ENCODE results near the gene CFAP47. TPM values are rescaled to one million over a fixed set of nuclear protein-coding genes. Genes with fewer than 3 reads are reported as not detected.
"Not testable (repeated sequence)": the region's sequence is repeated elsewhere in the genome, so short reads cannot be mapped to it uniquely, and the experiment has no call there.

The CFAP47 gene
- total RNA-seq, 4 donors from 2014 or later = 2.4 to 8.8 (median 4.1) TPM

GRCh38 chrX:36007207-36007606 is 87.7 kb downstream of the CFAP47 start:
- intact Hi-C loops (cut with DNase I) = no loop called here
- Histone ChIP-seq H3K9me3 (no peaks in the 10 kb centered on the region), H3K4me1 (no peaks in the 10 kb centered on the region), H3K4me3 (replicated peaks in 1 of 3) (no peak overlapping the region), H3K27me3 (no peaks in the 10 kb centered on the region), H3K27ac (no peak overlapping the region), H3K36me3 (no peaks in the 10 kb centered on the region)
- no peak for DNase-seq
- WGBS, 2 donors = 69 to 77% methylated on average over 5 of the region's 5 CpGs
- TF ChIP-seq POLR2A (IDR thresholded peaks at IDR 0.05) = no peak
- TF ChIP-seq, protein P1, sequence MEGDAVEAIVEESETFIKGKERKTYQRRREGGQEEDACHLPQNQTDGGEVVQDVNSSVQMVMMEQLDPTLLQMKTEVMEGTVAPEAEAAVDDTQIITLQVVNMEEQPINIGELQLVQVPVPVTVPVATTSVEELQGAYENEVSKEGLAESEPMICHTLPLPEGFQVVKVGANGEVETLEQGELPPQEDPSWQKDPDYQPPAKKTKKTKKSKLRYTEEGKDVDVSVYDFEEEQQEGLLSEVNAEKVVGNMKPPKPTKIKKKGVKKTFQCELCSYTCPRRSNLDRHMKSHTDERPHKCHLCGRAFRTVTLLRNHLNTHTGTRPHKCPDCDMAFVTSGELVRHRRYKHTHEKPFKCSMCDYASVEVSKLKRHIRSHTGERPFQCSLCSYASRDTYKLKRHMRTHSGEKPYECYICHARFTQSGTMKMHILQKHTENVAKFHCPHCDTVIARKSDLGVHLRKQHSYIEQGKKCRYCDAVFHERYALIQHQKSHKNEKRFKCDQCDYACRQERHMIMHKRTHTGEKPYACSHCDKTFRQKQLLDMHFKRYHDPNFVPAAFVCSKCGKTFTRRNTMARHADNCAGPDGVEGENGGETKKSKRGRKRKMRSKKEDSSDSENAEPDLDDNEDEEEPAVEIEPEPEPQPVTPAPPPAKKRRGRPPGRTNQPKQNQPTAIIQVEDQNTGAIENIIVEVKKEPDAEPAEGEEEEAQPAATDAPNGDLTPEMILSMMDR (IDR thresholded peaks at IDR 0.05) = no peak

DNA sequence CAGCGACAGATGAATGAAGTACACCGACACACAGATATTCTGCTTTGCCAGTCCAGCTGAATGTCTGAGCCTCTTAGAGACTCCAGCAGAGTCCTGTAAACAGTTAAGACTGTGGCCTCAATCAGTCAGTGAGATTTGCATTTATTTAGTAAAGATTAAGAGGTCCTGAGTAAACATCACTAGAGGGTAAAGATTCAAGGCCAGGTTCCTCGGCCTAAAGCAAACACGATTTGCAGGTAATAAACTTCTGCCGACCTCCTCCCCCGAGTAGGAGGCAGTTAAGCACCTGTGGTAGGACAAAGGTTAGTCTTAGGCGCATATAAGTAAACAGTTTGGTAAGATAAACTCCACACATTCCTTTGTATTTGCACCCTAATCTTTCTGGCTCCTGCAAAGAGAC is 99.6 kb downstream of the CFAP47 start:
- 32 to 44% methylated on average over 5 to 7 of the region's 7 CpGs for WGBS, 2 donors

DNA sequence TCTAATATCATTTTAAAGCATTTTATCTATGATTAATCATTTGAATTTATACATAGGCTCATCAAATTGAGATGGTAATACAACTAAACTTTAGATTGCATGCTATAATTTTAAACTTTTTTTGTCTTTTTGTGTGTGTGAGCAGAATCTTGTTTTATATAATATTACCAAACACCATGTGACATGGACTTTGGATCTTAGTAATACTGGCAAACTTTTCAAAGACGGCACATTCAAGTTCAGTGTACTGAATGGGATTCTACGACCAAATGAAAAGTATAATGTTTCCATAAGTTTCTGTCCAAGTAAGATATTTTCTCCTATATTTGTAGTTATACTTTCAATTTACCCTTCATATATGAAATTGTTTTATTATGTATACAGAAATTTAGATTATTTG is 116.0 kb downstream of the CFAP47 start:
- TF ChIP-seq, protein P1 (IDR thresholded peaks at IDR 0.05) = no peak
- TF ChIP-seq POLR2A (IDR thresholded peaks at IDR 0.05) = no peak
- Histone ChIP-seq H3K27me3 (no peaks in the 10 kb centered on the region), H3K9me3 (no peaks in the 10 kb centered on the region), H3K36me3 (no peaks in the 10 kb centered on the region), H3K4me1 (no peaks in the 10 kb centered on the region), H3K4me3 (replicated peaks in 1 of 3) (no peak overlapping the region), H3K27ac (no peak overlapping the region)
- intact Hi-C loops (cut with DNase I) = no loop called here
- 86 to 94% methylated on average over 2 of the region's 2 CpGs for WGBS, 2 donors
- no peak for DNase-seq

More for the DNA sequence above, 99.6 kb downstream of the CFAP47 start:
- TF ChIP-seq, protein P1 (IDR thresholded peaks at IDR 0.05) = no peak
- no peak for TF ChIP-seq POLR2A (IDR thresholded peaks at IDR 0.05)
- Histone ChIP-seq H3K36me3 (no peaks in the 10 kb centered on the region), H3K4me1 (no peaks in the 10 kb centered on the region), H3K27ac (no peak overlapping the region), H3K9me3 (no peaks in the 10 kb centered on the region), H3K27me3 (no peaks in the 10 kb centered on the region), H3K4me3 (replicated peaks in 1 of 3) (no peak overlapping the region)
- intact Hi-C loops (cut with DNase I) = no loop called here
- DNase-seq = no peak

GRCh38 chrX:36062778-36063177 is 143.2 kb downstream of the CFAP47 start:
- H3K4me1 ChIP-seq = no peaks in the 10 kb centered on the region
- H3K4me3 ChIP-seq (replicated peaks in 1 of 3) = no peak overlapping the region
- 87 to 92% methylated on average over 3 of the region's 3 CpGs for WGBS, 2 donors
- H3K9me3 ChIP-seq = no peaks in the 10 kb centered on the region
- no peaks in the 10 kb centered on the region for H3K36me3 ChIP-seq
- DNase-seq = no peak
- intact Hi-C loops (cut with DNase I) = no loop called here
- TF ChIP-seq, protein P1 (IDR thresholded peaks at IDR 0.05) = no peak
- no peak for TF ChIP-seq POLR2A (IDR thresholded peaks at IDR 0.05)
- H3K27me3 ChIP-seq = no peaks in the 10 kb centered on the region
- no peak overlapping the region for H3K27ac ChIP-seq

GRCh38 chrX:36071061-36071460 is 151.5 kb downstream of the CFAP47 start:
- Histone ChIP-seq H3K27me3 (no peaks in the 10 kb centered on the region), H3K9me3 (no peaks in the 10 kb centered on the region), H3K4me3 (replicated peaks in 1 of 3) (no peak overlapping the region), H3K4me1 (no peaks in the 10 kb centered on the region), H3K27ac (no peak overlapping the region), H3K36me3 (no peaks in the 10 kb centered on the region)
- TF ChIP-seq, protein P1 (IDR thresholded peaks at IDR 0.05) = no peak
- no peak for TF ChIP-seq POLR2A (IDR thresholded peaks at IDR 0.05)
- DNase-seq = no peak
- WGBS, 2 donors = 89 to 94% methylated on average over 2 of the region's 2 CpGs
- intact Hi-C loops (cut with DNase I) = no loop called here

DNA sequence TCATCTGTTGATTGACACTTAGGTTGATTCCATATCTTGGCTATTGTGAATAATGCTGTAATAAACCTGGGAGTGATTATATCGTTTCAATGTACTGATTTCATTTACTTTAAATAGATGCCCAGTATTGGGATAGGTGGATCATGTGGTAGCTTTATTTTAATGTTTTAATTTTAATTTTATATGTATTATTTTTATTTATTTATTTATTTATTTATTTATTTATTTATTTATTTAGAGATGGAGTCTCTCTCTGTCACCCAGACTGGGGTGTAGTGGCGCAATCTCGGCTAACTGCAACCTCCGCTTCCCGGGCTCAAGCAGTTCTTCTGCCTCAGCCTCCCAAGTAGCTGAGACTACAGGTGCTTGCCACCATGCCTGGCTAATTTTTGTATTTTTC is 155.5 kb downstream of the CFAP47 start:
- H3K27me3 ChIP-seq; H3K9me3 ChIP-seq; H3K4me3 ChIP-seq (replicated peaks in 1 of 3); intact Hi-C loops (cut with DNase I); H3K4me1 ChIP-seq; H3K36me3 ChIP-seq; DNase-seq; H3K27ac ChIP-seq: not testable (repeated sequence)
- whole genome bisulfite sequencing, 2 donors = 97 to 99% methylated on average over 5 of the region's 5 CpGs

All from thyroid gland (tissue), 4 donors.